NCI-H226 (cell line): ENCODE results near the gene GUK1.
"Not testable (repeated sequence)": the region's sequence is repeated elsewhere in the genome, so short reads cannot be mapped to it uniquely, and the experiment has no call there.

Experiments used
- DNase-seq: peaks from one replicate; pipeline ENCODE4 v3.0.0-alpha.2; 2015

The GUK1 gene

GRCh38 chr1:228105270-228105995, 34.6 kb upstream of the GUK1 start:
- DNase-seq = no peak

DNA sequence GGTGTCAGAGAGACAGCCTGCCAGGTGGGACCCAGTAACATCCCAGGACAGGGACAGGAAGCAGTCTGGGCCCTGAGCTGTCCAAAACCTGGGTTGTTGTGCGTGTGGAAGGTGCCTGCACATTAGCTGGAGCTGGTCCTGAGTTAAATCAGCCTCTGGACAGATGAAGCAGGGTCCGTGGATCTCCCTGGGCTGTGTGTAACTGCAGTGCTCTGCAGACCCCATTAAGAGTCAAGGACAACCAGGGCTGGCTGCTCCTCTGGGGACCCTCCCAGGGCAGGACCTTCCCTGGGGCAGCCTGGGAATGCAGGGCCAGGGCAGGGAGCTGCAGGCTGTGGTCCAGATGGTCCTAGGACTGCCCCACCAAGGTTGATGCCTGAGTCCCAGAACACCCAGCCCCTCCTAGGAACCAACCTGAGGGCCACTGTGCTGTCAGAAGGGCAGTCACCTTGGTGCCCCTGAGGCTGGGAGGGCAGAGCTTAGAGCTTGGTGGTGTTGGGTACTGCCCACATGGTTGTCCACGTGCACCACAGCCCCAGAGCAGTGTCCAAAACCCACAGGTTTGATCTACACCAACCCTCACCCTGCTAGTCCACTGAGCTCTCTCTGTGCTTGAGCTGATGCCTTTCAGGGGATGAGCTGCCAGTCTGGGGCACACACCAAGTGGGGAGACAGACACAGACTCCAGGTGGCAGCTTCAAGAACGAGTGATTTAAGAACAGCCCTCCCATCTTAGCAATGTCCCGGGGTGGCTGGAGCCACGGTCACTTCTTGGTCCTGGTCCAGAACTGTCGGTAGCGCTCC, 33.9 kb upstream of the GUK1 start:
- no peak for DNase-seq

DNA sequence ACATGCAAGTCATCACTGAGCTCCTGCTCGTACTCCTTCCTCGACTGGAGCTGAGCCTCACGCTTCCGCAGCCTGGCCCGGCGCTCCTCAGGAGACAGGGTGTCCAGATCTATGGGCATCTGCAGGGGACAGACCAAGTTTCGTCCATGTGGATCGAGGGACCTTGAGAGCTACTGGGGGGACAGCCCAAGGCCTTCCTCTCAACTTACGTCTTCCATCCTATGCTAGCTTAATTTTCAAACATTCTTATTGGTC, 33.4 kb upstream of the GUK1 start:
- DNase-seq = no peak

GRCh38 chr1:228107636-228108035, 32.4 kb upstream of the GUK1 start:
- no peak for DNase-seq

DNA sequence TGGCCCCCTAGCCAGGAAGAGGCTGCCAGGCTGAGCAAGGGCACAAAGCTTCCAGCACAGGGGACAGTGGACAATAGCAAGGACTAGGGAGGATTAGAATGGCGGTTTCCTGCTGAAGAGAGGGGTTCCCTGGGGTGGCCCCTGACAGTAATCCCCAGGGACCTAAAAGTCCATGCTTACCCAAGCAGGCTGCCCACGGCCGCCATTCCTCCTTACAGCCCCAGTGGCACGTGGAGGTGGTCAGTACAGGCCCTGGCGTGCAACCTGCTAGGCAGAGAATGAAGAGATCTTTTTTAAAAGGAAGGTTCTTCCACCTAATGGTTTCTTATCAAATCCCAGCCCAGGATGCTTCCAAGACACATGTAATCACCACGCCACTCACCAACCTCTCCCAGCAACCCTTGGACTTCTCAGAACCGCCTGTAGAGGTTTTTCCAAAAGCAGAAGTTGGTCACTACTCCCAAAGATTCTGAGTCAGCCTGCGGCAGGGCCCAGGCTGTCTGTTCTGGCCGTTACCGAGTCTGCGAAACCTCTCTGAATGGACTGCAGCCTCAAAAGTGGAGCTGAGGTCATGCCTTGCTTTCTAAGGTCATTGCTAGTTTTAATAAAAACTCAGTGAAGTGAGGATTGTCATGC, 31.9 kb upstream of the GUK1 start:
- no peak for DNase-seq

DNA sequence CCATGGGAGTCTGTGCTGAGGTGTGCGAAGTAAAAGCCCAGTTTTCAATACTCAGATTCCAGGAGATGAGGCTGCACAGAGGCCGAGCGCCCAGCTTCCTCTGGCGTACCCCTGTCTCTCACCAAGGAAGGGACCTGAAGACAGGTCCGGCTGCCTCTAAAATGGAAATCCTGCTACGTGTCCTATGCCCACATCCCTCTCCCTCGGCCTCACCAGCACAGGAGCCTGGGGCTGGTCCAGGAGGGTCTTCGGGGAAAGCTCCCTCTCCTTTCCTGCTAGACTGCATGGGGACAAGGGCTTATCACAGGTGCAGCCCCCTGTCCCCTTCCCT, 31.4 kb upstream of the GUK1 start:
- no peak for DNase-seq

DNA sequence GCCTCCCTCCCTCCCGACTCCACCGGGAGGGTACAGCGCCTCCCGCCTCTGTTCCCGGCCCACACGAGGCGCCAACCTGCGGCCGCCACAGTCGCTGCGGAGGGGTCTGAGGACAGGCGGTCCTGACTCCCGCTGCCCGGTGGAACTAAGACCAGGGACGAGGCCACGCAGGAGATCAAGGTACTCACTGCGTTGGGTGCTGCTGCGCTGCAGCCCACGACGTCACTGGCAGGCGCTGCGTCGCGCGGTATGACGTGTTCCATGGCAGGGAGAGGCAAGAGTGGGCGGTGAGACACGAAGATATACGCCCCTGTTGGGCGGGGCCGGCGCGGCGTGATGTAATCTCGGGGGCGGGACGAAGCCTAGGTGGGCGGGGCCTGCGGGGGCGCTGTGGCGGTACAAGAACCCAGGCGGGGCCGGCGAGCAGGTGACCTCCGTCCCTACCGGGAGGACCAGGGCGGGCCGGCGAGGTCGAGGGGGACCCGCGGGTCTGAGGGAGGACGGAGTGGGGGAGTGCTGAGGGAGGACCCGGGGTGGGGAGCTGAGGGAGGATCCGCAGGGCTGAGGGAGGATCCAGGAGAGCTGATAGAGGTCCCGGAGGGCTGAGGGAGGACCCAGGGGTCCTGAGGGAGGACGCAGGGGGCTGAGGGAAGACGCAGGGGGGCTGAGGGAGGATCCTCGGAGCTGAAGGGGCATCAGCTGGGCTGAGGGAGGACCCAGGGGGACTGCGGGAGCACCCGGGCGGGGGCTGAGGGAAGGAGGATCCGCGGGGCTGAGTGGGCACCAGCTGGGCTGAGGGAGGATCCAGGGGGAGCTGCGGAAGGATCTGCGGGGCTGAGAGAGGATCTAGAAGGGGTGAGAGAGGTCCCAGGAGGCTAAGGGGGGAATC, 30.8 kb upstream of the GUK1 start, which contains the start of gene MRPL55:
MRPL55 (minus strand) TSS at position 227 of the 889 bp plus-strand sequence. CDS start 1,039 bp downstream, outside the sequence.
- peak; percentile 74 for DNase-seq

GRCh38 chr1:228109962-228110488, 30.1 kb upstream of the GUK1 start:
- no peak for DNase-seq

DNA sequence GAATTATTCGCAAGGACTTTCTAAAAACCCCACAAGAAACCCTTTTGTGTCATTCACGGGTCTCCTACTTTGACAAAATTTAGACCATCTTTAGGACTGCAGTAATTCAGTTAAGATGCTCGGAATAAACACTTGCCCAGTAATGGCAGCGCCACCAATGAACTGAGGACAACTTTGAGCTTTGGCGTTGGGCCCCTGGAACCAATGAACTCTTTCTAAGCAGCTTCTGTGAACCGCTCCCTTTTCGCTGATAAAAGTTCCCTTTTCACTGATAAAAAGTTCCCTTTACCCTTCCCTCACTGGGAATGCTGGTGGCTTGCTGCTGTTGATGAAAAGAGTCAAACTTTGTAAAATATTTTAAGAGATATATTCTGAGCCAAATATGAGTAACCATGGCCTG, 29.5 kb upstream of the GUK1 start:
- DNase-seq = no peak

DNA sequence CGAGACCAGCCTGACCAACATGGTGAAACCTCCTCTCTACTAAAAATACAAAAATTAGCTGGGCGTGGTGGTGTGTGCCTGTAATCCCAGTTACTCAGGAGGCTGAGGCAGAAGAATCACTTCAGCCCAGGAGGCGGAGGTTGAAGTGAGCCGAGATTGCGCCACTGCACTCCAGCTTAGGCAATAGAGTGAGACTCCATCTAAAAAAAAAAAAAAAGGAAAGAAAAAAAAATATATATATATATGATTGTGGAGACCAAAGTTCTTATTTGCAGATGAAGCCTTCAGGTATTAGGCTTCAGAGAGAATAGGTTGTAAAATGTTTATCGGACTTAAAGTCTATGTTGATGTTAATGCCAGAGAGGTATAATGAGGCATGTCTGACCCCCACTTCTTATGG, 28.8 kb upstream of the GUK1 start:
- DNase-seq = not testable (repeated sequence)

- DNase-seq = no peak
Observed at GRCh38 chr1:228112167-228112566, 27.9 kb upstream of the GUK1 start.

- no peak for DNase-seq
Observed at GRCh38 chr1:228112617-228113016, 27.5 kb upstream of the GUK1 start.

DNA sequence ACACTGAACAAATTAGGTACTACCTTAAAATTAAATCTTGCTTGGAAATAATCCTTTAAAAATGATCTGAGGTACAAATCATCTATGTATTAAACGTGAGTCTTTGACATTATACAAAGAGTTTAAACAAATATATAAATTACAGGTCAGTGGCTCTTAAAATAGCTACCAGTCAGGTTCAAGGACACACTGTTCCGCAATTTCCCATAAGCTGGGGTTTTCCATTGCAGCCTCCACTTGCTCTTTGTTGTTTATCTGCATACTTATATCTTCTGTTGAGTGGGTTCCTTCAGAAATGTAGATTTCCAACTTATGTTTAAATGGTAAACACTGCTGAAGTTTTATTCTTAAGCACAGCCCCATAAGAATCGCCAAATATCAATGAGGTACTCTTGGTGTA, 25.3 kb upstream of the GUK1 start:
- DNase-seq = no peak

- no peak for DNase-seq
Observed at GRCh38 chr1:228117335-228117734, 22.7 kb upstream of the GUK1 start.

DNA sequence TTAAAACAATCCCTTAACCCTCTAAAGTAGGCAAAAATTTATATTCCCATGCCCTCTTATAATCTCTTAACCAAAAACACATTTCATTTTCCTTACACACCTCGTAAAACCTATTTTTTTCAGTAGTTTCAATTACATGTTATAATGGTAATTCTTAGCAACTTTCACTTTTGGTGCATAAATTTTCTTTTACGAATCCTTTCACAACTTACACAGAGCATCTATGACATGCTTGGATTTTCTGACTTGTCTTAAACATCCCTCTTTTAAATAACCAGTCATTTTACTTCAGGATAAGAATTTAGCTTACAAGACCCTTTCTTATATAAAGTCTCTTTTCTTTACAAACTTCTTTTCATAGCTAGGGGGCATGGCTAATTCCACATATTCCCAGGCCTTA, 22.0 kb upstream of the GUK1 start:
- no peak for DNase-seq

DNA sequence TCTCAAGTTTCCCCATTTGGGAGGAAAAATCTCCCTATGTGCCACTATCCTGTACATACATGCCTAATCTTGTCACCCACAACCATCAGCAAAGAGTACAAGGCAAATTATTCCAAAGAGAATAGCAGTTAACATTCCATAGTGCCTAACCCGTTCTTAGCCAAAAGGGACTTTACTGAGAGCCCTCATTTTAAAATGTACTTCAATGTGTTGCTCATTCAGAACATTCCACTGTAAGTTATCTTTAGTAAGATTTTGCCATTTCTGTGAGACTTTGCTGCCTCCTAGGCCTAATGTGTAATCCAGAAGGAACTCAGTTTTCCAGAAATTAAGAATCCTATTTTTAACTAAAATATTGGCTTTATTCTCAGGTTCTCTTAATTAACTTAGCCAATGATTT, 19.7 kb upstream of the GUK1 start:
- DNase-seq = no peak

DNA sequence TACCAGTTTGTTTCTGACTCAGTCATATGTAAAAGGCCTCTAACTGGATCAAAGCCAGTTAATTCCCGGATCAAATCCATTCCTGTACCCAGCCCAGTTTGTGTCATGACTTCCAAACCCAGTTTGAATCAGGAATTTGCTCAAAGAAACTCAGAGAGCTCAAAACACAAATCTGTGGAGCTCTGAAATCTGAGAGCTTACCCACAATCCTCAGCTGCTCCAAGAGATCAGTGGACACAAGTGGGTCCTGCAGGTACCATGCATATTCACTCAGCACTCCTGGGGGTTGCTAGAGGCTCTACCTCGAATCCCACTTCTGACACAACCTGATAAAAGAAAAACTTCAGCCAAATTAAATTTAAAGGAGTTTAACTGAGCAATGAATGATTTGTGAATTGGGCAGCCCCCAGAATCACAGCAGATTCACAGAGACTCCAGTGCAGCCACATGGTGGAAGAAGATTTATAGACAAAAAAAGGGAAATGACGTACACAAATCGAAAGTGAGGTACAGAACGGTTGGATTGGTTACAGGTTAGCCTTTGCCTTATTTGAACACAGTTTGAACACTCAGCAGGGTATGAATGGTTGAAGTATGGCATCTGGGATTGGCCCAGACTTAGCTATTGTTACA, 19.1 kb upstream of the GUK1 start:
- no peak for DNase-seq

- no peak for DNase-seq
Observed at GRCh38 chr1:228122921-228123441, 17.1 kb upstream of the GUK1 start.

GRCh38 chr1:228123505-228123904, 16.6 kb upstream of the GUK1 start:
- DNase-seq = no peak

GRCh38 chr1:228125185-228125584, 14.9 kb upstream of the GUK1 start:
- DNase-seq = no peak

DNA sequence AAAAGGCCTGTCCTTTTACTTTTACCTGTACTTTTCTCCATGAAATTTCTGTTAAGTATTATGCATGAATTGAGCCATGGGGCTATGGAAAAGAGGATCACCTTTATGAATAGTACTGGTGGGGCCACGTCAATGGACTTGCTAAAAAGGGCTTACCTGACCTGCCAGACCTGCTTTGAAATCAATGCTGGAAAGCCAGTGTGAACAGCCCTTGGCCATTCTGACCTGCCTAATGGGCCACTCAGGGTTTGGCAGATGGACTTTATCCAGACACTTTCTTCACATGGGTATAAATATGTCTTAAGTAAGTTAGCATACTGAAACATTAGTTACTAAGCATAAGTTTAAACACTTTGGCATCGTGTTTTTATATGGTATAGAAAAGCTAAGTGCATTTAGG, 8.3 kb upstream of the GUK1 start:
- no peak for DNase-seq

GRCh38 chr1:228134591-228134990, 5.5 kb upstream of the GUK1 start:
- no peak for DNase-seq
